GM18520 (cell line): Measurements from ENCODE around the gene KIRREL3.
"Not testable (repeated sequence)": the region's sequence is repeated elsewhere in the genome, so short reads cannot be mapped to it uniquely, and the experiment has no call there.

Experiments
- ATAC-seq: cut with Tn5 transposase; IDR thresholded peaks from one replicate; pipeline ENCODE4 v1.9.1; 2021; ENCODE audit not compliant: unreplicated experiment

The KIRREL3 gene

GRCh38 chr11:126959700-126960099 lies 40.9 kb downstream of the KIRREL3 start:
- no peak for ATAC-seq

- ATAC-seq, result no peak
Observed at GRCh38 chr11:126956635-126957034, 43.9 kb downstream of the KIRREL3 start.

GRCh38 chr11:126952533-126952932 lies 48.0 kb downstream of the KIRREL3 start:
- not testable (repeated sequence) for ATAC-seq

GRCh38 chr11:126951465-126951864 lies 49.1 kb downstream of the KIRREL3 start:
- ATAC-seq, result no peak

GRCh38 chr11:126949066-126949891 lies 51.3 kb downstream of the KIRREL3 start:
- ATAC-seq, result no peak

GRCh38 chr11:126948563-126948962 lies 52.0 kb downstream of the KIRREL3 start:
- no peak for ATAC-seq

GRCh38 chr11:126945319-126945718 lies 55.3 kb downstream of the KIRREL3 start:
- no peak for ATAC-seq

GRCh38 chr11:126943316-126943715 lies 57.3 kb downstream of the KIRREL3 start:
- ATAC-seq, result no peak

GRCh38 chr11:126942146-126942545 lies 58.4 kb downstream of the KIRREL3 start:
- ATAC-seq, result no peak

GRCh38 chr11:126939552-126939951 lies 61.0 kb downstream of the KIRREL3 start:
- ATAC-seq, result no peak

GRCh38 chr11:126938718-126939117 lies 61.9 kb downstream of the KIRREL3 start:
- no peak for ATAC-seq

- no peak for ATAC-seq
Observed at GRCh38 chr11:126930091-126930841, 70.3 kb downstream of the KIRREL3 start.

GRCh38 chr11:126929179-126930061 lies 71.2 kb downstream of the KIRREL3 start:
- ATAC-seq, result no peak

- ATAC-seq, result no peak
Observed at GRCh38 chr11:126927623-126928022, 72.9 kb downstream of the KIRREL3 start.

GRCh38 chr11:126926376-126926791 lies 74.2 kb downstream of the KIRREL3 start:
- no peak for ATAC-seq

- no peak for ATAC-seq
Observed at GRCh38 chr11:126925321-126926093, 75.1 kb downstream of the KIRREL3 start.

GRCh38 chr11:126924376-126925040 lies 76.1 kb downstream of the KIRREL3 start:
- no peak for ATAC-seq

- ATAC-seq, result no peak
Observed at GRCh38 chr11:126920833-126921232, 79.7 kb downstream of the KIRREL3 start.

- ATAC-seq, result no peak
Observed at GRCh38 chr11:126919147-126919823, 81.3 kb downstream of the KIRREL3 start.
